ENCODE results near the gene NRG3.

DNA sequence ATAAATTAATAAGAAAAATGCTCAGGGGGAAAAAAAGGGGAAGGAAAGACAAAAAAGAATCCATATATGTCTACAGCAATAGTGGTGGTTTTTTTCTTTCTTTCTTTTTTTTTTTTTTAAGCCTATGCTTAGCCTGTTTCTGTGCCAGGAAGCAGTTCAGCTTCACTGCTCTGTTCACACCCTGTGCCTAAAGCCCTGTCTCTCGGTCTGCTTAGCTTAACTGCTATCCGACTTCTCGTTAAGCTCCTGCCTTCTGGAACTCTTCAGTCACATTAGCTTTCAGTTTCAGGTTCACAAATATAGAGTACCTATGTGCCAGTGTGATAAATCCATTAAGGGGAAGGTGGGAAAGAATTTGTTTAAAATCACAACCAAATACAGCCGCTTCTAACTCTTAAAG is 26.5 kb upstream of the NRG3 start:
- TF ChIP-seq, protein P1, sequence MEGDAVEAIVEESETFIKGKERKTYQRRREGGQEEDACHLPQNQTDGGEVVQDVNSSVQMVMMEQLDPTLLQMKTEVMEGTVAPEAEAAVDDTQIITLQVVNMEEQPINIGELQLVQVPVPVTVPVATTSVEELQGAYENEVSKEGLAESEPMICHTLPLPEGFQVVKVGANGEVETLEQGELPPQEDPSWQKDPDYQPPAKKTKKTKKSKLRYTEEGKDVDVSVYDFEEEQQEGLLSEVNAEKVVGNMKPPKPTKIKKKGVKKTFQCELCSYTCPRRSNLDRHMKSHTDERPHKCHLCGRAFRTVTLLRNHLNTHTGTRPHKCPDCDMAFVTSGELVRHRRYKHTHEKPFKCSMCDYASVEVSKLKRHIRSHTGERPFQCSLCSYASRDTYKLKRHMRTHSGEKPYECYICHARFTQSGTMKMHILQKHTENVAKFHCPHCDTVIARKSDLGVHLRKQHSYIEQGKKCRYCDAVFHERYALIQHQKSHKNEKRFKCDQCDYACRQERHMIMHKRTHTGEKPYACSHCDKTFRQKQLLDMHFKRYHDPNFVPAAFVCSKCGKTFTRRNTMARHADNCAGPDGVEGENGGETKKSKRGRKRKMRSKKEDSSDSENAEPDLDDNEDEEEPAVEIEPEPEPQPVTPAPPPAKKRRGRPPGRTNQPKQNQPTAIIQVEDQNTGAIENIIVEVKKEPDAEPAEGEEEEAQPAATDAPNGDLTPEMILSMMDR (conservative IDR thresholded peaks at IDR 0.05; ENCODE audit: low read depth, low read length), result no peak
- TF ChIP-seq NFE2L2 (IDR thresholded peaks at IDR 0.05; ENCODE audit: low read depth, low read length) (no peak), SMC3 (IDR thresholded peaks at IDR 0.05; ENCODE audit: low read depth, low read length) (no peak)

Measured in IMR-90 (cell line).